T-helper 2 cell treated with Interferon-gamma antibody and Interleukin-4, amounts not matched to agents 100 ng/mL and 5 ng/mL, for 36 hours (primary cell): ENCODE measurements around the gene C1orf174. TPM values are rescaled to one million over a fixed set of nuclear protein-coding genes. Genes with fewer than 3 reads are reported as not detected.

Experiments
- intact Hi-C: fragments of 100-400 bp; cut with micrococcal nuclease; formaldehyde crosslinking; loops from one replicate; pipeline ENCODE4 v1.15.1; 2023
- total RNA-seq: library from RNA; stranded (reverse); gene quantifications from 2 replicates; pipeline ENCODE4 v1.2.3, GENCODE V29; 2022

The C1orf174 gene
- total RNA-seq, 1 donor from 2014 or later: 28.6 TPM

DNA sequence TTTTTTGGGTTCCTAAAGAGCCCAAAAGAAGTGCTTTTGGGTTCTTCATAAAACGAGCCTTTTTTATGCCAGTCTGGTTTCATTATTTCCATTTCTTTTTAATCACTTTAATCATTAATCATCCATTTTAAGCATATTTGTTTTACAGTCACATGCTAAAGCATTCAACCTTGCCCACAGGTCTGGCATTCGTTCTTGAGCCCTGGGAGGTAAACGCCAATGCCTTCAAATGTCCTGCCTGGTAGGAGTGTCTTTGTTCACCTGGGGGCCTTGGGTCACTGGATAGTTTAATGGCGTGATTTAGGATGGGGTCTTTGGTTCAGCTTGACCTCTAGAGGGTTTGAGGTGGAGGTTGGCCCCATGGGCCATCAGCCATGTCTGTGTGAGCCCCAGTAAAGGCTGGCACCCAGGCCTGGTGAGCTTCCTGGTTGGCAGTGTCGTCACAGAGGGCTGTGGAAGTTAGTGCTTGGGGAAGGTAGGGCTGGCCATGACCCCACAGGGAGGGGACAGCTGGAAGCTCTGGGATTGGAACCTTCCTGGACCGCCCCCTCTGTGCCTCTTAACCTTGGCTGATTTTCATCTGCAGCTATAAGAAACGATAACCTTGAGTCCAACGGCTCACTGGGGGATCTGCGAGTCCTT is 20.2 kb downstream of the C1orf174 start:
- intact Hi-C loops: no loop called here

- intact Hi-C loops: no loop called here
Observed at GRCh38 chr1:3879099-3879498, 21.0 kb downstream of the C1orf174 start.

GRCh38 chr1:3876716-3877115 is 23.4 kb downstream of the C1orf174 start:
- intact Hi-C loops: no loop called here

DNA sequence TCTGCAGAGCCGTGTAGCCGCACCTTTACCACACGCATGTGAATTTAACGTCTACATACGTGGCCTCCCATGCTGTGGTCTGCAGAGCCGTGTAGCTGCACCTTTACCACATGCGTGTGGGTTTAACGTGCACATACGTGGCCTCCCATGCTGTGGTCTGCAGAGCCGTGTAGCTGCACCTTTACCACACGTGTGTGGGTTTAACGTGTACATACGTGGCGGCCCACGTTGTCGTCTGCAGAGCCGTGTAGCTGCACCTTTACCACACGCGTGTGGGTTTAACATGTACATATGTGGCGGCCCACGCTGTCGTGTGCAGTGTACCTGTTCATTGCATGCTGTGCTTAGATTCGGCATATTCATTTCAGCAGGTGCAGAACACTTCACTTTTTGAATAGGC is 25.3 kb downstream of the C1orf174 start:
- intact Hi-C loops: no loop called here

DNA sequence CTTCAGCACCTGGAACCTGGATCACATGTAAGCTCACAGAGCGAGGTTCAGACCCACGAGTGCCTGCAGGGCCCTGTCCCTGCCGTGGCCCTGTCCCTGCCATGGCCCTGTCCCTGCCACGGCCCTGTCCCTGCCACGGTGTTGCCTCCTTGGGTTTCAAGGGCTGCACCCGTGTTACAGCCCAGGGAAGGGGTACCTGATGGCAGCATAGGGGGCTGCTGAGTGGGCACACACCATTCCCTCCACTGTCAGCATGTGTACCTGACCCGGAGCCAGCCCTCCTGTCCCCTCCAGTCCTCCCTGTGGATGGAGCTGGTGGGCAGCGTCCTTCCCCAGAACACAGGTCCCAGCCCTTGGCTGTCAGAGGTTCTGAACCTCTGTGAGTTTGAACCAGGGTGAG is 27.5 kb downstream of the C1orf174 start:
- intact Hi-C loops: no loop called here

- intact Hi-C loops: no loop called here
Observed at GRCh38 chr1:3871451-3871805, 28.6 kb downstream of the C1orf174 start.

- intact Hi-C loops: no loop called here
Observed at GRCh38 chr1:3869751-3870301, 30.2 kb downstream of the C1orf174 start.

DNA sequence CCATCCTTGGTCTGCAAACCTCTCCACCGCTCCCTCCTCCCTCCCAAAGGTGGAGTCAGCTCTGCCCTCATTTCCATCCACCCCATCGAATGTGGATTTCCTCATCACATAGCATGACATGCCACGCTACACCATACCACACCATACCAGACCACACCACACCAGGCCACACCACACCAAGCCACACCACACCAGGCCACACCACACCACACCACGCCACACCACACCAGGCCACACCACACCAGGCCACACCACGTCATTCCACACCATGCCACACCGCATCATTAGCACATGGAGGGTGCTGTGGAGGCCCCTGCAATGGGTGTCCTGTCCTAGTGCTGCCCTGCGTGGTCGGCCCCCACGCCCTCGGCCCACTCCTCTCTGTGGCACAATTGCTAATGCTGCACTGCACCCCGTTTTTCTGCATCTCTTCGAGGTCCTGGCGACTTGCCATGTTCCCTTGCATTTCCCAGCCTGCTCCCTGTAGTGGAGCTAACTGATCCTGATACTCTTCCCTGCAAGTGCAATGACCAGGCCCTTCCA is 31.5 kb downstream of the C1orf174 start:
- intact Hi-C loops: no loop called here

DNA sequence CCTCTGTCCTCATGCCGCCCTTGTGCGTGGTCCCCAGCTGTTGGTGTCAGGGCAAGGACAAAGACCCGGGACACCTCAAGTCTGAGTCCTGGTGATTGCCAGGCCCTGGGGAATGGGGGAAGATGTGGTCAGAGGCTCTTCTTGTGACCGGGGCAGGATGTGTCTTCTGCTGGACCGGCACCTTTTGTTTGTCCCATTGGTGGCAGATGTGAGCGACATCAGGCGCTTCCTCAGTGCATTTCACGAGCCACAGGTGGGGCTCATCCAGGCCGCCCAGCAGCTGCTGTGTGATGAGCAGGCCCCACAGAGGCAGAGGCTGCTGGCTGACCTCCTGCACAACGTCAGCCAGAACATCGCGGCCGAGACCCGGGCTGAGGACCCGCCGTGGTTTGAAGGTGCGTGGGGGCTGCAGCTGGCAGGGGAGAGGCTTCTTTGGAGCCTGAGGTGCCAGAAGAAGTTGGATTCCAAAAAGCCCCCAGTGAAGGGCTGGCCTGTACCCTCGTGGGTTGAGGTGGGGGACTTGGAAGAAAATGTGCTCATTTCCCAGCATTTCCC is 34.4 kb downstream of the C1orf174 start:
- intact Hi-C loops: no loop called here

DNA sequence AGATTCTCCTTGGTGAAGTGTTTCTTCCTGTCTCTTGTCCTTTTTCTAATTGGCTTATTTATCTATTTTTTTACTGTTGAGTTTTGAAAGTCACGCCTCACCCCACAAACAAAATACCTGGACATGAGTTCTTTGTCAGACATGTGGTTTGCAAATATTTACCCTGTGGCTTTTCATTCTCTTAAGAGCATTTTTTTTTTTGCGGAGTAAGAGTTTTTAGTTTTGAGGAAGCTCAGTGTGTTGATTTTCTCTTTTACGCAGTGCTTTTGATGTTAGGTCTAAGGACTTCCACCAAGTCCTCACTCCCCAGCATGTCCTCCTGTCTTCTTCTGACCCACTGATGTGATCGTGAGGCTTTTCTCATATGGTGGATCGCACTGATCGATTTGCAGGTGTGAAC is 35.2 kb downstream of the C1orf174 start:
- intact Hi-C loops: no loop called here

- intact Hi-C loops: no loop called here
Observed at GRCh38 chr1:3863231-3863935, 36.7 kb downstream of the C1orf174 start.

DNA sequence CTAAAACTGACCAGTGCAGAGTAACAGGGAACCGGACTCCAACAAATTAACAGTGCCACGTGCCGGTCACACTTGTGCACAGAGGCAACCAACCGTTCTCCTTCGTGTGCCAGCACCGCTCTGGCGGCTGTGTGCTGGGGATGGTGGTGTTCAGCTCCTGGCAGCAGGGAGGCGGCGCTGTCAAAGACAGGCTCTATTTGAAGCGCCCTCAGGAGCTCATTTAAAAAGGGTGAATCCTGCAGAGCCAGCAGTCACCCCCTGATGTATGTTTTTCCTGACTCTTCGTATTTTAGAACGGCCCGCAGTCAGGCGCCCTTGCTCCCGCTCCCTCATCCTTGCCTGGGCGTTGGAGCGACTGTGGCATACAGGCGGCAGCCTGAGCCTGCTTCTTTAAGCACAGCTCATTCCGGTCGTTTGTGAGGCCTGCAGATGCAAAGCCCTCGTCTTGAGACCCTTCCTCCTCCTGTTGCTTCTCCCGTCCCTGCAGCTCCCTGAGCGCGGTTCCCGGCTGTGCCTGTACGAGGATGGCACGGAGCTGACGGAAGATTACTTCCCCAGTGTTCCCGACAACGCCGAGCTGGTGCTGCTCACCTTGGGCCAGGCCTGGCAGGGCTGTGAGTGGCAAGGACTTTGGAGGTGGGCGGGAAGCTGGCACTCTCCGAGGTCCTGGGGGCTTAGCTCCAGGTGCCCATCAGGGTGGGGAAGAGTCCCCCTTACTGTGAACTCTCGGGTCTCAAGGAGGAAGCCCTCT is 41.7 kb downstream of the C1orf174 start:
- intact Hi-C loops: no loop called here

GRCh38 chr1:3857791-3858129 is 42.3 kb downstream of the C1orf174 start:
- intact Hi-C loops: loop anchor here (1.0 kb wide), 2 partner anchors 43 to 61 kb away; partner anchors contain the start of genes C1orf174 and LRRC47

DNA sequence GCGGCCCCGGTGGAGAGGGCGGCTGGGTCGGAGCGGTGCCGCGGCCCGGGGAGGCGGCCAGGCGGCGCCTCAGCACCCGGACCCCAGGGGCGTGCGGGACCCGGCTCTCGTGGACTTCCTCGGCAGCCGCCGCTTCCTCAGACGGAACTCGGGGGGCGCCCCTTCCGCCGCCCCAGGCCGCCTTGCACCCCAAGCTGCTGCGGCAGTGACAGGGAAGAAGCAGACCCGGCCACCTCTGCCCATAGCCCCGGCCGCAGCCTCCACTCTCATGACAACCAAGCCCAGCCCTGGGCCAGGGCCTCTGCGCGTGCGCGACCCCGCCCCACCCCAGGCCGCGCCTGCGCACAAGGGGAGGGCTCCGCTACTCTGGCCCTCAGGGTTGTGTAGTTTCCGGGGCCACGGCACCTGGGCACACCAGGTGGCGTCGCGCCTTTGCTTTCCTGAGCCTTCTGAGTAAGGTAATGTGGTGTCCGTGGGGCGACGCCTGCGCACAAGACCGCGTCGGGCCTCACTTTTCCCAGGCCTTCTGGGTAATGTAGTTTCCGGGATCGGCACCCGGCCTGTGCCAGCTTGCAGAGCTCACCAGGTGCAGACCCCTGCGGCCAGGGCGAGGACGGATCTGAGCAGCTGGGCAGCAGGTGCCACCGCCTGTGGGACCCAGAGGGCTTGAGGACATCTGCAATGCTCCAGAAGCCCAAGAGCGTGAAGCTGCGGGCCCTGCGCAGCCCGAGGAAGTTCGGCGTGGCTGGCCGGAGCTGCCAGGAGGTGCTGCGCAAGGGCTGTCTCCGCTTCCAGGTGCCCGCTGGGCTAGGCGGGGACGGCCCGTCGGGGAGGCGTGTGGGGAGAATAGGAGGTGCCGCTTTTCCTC is 42.9 kb downstream of the C1orf174 start, which contains the start of the genes CEP104 and DFFB:
Gene CEP104, minus strand, starts transcription at position 289 of the 868 bp plus-strand sequence. CDS start 4,804 bp downstream, outside the sequence.
Gene DFFB, plus strand, starts transcription at position 554 of the 868 bp plus-strand sequence. Its CDS starts 128 bp downstream, at position 682.
- intact Hi-C loops: loop anchor here (1.0 kb wide), 2 partner anchors 43 to 61 kb away; partner anchors contain the start of genes C1orf174 and LRRC47

DNA sequence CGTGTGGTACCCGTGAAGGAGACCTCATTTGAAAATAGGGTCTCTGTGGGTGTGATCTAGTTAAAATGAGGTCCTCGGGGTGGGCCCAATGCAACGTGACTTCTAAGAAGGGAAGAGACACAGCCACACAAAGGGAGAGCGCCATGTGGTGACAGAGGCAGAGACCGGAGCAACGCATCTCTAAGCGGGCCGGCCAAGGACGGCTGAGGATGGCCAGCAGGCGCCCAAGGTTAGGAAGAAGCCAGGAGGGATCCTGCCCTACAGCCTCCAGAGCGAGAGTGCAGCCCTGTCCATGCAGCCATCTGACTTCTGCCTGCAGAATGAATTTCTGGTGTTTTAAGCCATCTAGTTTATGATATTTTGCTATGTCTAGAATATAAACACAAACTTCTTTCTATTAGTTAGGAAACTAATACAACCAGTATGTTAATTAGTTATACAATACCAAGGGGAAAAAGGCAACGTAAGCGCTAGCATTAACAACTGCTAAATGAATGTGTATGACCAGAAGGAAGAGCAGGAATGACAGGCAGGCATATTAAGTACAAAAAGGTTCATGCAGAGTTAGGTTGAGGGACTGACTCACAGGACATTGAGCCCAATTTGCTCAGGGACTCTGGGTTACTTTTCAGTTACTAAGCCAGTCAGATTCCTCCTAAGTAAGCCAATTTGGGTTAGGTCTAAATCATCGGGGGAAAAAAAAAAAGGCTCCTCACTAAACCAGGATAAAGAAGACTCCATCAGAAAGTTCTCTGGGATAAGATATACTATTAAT is 47.2 kb downstream of the C1orf174 start:
- intact Hi-C loops: no loop called here

- intact Hi-C loops: no loop called here
Observed at GRCh38 chr1:3852091-3852490, 48.0 kb downstream of the C1orf174 start.

DNA sequence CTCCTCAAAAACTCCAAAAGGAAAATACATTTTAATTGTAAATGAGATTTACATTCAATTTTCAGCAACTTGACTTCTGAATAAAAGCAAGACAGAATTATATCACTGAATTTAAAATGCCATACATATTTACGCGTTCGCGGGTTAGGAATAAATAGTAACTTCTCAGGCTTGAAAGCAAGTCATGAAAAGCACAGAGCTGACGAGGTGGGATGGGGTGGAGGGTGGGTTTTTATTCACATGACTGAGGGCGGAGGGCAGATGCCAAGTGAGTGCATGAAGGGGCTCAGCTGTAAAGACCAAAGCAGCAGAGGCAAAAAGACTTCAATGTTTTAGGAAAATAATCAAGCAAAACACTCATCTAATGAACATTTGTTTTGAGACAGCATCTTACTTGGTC is 48.8 kb downstream of the C1orf174 start:
- intact Hi-C loops: no loop called here

- intact Hi-C loops: no loop called here
Observed at GRCh38 chr1:3850857-3851256, 49.2 kb downstream of the C1orf174 start.

- intact Hi-C loops: no loop called here
Observed at GRCh38 chr1:3847081-3847480, 53.0 kb downstream of the C1orf174 start.
